ENCODE results near the gene HDAC6.

GRCh38 chrX:48824066-48824465 is 22.2 kb downstream of the HDAC6 start:
- no peak for TF ChIP-seq CTCF (CRISPR knock-in tag; IDR thresholded peaks at IDR 0.05)
- TF ChIP-seq ZMAT5 (CRISPR knock-in tag; IDR thresholded peaks at IDR 0.05; ENCODE audit: borderline replicate concordance, low read depth), result no peak
- TF ChIP-seq ZNF512B (CRISPR knock-in tag; IDR thresholded peaks at IDR 0.05; ENCODE audit: borderline replicate concordance), result no peak
- no peak for TF ChIP-seq MYPOP (CRISPR knock-in tag; IDR thresholded peaks at IDR 0.05)
- no peak for TF ChIP-seq SP2 (CRISPR knock-in tag; IDR thresholded peaks at IDR 0.05)
- no peak for TF ChIP-seq MAX (IDR thresholded peaks at IDR 0.05)
- TF ChIP-seq HDAC1 (CRISPR knock-in tag; IDR thresholded peaks at IDR 0.05), result no peak
- TF ChIP-seq PCBP1 (IDR thresholded peaks at IDR 0.05; ENCODE audit: borderline replicate concordance, low read depth, low read length), result no peak
- TF ChIP-seq HMGXB3 (CRISPR knock-in tag; IDR thresholded peaks at IDR 0.05; ENCODE audit: borderline replicate concordance), result no peak
- TF ChIP-seq ZNF780A (CRISPR knock-in tag; IDR thresholded peaks at IDR 0.05), result no peak
- TF ChIP-seq USF2 (IDR thresholded peaks at IDR 0.05; ENCODE audit: low read depth, low read length), result no peak
- no peak for TF ChIP-seq USF2 (CRISPR knock-in tag; IDR thresholded peaks at IDR 0.05; ENCODE audit: borderline replicate concordance)
- no peak for TF ChIP-seq MXI1 (IDR thresholded peaks at IDR 0.05; ENCODE audit: borderline replicate concordance, low read depth, low read length)
- no peak for TF ChIP-seq POLR2A (IDR thresholded peaks at IDR 0.05; ENCODE audit: insufficient read depth in 1 of 2, low read depth in 2 of 2, low read length in 2 of 2)

Measured in HepG2 (cell line).